ENCODE measurements around the gene SEPTIN5.
"Not testable (repeated sequence)": the region's sequence is repeated elsewhere in the genome, so short reads cannot be mapped to it uniquely, and the experiment has no call there.

The SEPTIN5 gene

DNA sequence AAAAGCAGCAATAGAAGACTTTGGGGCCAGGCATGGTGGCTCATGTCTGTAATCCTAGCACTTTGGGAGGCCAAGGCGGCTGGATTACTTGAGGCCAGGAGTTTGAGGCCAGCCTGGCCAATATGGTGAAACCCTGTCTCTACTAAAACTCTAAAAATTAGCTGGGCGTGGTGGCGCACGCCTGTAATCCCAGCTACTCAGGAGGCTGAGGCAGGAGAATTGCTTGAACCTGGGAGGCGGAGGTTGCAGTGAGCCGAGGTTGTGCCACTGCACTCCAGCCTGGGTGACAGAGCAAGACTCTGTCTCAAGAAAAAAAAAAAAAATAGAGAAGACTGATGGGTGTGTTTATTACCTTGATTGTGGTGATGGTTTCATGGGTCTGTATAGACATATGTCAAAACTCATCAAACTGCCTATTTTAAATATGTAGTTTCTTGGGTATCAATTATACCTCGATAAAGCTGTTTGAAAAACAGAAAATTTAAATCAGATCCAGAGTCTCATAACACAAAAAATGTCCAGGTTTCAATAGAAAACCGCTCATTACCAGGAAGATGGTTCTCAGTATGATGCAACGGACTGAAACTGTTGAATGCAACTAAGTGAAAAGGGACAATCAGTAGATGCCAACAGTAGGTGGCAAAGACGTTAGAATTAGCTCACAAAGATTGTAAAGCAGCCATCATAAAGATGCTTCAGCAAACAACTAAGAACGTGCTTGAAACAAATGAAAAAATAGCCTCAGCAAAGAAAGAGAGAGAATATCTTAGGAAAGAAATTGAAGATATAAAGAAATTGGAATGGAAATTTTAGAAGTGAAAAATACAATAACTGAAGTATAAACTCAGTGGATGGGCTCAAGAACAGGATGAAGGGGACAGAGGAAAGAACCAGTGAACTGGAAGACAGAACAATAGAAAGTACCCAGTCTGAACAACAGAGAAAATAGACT, 33.1 kb upstream of the SEPTIN5 start:
- DNase-seq, result no peak

DNA sequence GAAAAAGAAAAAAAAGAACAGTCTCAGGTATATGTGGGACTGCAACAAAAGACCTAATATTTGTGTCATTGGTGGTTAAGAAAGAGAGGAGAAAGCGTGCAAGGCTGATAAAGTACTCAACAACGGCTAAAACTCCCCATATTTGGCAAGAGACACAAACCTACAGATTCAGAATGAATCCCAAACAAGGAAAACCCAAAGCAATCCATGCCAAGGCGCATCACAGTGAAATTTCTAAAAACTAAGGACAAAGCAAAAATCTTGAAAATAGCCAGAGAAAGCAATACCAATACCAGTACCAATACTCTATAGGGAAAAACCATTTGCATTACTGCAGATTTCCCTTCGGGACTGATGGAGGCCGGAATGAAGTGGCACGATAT, 32.4 kb upstream of the SEPTIN5 start:
- DNase-seq, result no peak

DNA sequence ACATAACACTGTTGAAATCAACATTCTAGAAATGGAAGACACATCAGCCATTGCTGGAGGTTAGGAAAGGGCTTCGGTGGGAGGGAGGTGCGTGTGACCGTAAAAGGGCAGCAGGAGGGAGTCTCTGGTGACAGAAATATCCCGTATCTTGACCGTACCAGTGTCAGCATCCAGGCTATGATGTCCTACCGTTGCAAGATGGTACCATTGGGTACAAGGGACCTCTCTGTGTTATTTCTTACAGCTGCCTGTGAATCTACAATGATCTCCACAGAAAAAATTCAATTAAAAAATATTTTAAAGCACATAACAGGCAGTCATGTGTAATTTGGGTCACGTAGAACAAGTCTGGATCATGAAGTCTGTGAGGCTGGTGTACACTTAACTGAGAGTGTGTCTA, 27.4 kb upstream of the SEPTIN5 start:
- DNase-seq, result no peak

DNA sequence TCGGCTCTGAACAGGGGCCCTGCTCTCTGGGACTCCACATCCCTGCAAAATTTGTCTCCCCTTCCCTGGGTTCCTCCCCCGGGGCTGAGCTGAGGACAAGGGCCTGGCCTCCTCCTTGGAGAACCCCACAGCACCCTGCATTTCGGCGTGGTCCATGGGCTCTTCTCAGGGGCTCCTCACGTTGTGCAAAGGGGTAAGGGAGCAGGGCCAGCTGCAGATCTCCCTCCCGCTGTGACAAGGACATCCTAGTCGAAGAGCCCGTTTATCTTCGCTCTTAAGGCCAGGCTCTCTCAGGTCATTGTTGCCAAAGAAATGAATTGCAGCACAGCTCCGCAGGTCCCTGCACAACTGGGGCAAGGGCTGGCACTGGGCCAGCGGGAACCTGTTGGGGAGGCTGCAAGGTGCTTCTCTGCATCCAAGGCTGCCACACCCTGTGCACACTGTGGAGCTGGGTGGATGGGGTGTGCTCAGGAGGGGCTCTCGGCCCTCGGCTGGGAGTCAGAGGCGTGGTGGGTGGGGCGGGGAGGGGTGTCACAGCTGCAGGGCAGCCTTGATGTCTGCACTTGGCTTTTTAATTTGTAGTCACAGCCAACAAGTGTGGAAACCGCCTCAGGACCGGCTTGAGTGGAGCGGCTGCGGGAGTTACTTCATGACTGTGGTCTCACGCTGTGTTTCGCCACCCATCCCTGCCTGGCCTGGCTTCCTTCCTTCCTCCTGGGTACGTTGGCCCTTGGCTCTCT, 26.6 kb upstream of the SEPTIN5 start:
- no peak for DNase-seq

DNA sequence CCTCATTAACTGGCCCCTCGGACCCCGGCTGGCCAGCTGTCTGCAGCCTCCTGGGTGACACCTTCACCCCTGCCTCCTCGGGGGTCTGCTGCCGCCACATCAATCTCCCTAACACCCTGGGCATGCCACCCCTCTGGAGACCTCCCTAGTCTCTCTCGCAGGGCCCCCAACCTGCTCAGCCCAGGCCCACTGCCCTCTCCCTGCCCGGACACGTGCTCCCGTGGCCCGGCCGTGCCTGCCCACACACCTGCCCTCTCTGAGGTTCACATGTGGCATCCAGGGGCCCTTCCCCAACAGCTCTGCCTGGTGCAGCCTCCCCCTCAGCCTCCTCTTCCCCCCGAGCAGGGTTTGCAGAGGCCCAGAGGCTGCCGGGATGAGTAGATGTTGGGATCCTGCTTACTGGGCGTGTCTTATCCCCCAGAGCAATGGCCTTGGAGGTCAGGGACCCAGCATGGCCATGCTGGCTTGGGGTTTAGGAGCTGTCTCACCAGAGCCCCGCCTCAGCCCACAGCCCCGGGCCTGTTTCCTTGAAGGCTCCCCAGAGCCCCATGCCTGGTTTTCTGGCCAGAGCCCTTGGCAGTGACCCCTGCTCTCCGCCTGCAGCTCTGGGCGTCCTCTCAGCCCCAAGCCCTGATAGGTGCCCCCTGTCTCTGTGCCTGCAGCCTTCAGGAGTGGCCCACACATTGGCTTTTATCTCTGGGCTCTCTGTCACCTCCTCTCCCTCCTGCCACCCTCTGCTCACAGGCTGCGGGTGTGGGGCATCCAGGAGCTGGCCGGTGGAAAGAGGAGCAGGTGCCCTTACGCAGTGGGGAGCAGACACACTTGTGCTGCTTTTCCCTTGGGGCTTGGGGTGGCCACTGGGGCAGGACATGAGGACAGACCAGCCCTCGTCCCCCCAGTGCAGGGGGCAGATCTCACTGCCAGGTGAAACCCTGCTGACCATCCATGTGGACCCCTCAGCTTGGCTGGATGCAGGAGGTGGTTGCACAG, 25.7 kb upstream of the SEPTIN5 start:
- DNase-seq, result no peak

DNA sequence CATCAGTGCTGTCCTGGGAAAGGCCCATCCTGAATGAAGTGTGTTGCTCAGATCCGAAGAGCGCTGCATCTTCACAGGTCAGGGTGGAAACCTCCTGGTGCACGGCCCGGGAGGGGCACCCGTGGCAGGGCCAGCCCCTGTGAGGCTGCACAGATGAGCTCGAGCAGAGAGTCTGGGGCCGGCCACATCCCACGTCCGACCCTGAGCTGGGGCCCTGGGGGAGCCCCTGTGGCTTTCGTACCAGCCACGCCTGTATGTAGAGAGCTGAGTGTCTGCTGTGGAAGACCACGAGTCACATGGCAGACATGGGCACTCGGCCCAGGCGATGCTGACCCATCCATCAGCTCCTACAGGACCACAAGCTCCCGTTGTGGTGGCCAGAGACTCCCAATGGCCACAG, 24.9 kb upstream of the SEPTIN5 start:
- no peak for DNase-seq

DNA sequence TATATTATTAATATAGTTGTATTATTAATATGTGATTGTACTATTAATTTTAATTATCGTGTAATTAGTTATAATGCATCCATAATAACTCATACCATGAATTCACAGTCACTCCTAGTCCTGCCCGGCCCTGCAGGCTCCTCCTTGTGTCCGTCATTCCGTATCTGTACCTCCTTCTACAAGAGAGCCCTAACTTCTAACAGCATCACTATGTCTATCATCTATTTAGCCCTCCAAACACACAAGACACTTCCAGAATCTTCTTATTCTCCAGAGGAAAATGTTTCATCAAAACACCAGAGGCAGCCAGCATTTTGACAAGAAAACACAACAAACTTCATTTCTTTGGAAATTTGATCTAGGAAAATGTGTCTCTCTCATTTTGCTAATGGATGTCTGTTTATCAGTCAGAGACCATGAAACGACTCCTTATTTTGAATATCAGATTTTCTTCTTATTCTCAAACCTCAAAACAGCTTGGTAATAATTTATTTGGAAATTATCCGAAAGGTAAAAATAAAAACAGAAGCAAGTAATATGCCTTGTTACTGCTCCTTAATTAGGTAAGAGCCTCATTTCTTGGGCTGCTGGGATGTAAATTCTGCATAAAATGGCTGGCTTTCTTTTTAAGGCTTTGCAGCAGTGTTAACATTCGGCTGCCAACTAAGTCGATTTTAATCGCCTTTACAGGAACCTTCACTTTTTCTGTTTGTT, 23.1 kb upstream of the SEPTIN5 start:
- DNase-seq, result no peak

DNA sequence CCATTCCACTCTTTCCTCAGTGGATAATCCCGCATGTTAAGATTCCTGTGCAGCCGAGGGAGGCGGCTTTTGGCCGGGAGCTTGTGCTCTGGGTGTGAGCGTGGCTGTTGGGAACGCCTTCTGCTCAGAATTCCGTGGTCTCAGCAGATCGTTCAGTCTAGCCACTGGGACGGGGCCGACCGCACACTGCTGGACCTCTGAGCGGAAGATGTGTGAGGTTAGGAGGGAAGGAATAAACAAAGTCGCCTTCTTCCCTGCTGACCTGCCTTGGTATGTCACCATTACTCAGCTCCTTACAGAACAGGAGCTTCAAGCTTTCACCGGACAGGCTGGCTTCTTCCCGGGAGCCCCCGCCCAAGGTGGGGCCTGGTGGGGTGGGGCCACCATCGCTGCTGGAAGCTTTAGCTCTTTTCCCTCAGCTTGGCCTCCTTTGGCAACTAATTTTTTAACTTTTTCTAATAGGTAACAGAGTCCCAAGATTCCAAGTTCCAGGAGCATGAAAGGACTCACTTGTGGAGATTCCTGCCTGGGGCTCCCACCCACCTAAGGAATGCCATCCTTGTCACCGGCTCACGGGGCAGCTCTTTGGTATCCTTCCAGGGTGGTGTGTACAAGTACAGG, 22.5 kb upstream of the SEPTIN5 start:
- no peak for DNase-seq

DNA sequence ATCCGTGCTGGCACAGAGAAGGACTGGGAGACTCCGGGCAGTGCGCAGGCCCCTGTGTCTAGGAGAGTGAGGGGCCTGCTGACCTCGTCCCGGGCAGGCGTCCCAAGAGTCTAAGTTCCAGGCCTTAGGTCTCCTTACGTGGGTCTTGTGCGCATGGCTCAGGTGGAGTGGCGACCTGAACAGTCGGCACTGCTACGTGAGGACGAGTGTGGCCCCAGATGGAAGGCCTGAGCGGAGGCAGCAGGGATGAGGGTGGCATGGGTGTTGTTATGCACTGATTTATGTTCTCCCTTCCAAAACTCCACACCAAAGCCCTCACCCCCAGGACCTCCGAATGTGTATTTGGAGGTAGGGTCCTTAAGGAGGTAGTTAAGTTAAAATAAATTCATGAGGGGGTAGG, 20.7 kb upstream of the SEPTIN5 start:
- DNase-seq, result no peak

DNA sequence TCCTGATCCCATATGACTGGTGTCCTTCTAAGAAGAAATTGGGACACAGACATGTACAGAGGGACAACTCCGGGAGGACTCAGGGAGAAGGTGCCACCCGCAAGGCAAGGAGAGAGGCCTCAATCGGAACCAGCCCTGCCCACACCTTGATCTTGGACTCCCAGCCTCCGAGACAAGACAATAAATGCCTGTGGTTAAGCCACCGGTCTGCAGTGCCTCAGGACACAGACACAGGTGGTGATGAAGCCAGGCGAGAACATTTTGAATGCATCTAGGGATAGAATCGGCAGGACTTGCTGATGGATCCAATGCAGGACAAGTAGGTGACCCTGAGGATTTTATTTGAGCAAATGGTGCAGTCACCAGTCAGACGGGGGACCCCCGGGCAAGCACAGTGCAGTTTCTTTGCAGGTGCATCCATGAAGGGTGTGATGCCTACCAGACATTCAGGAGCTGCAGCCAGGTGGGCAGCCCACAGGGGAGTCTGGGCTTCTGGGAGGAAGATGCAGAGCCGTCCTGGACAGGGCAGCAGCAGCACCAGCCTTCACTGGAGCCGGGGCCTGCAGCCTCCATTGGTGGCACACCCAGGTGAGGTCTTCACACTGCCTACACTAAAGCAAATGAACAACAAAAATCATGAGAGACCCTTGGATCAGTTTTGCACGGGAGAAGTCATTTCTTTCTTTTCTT, 20.2 kb upstream of the SEPTIN5 start:
- no peak for DNase-seq

DNA sequence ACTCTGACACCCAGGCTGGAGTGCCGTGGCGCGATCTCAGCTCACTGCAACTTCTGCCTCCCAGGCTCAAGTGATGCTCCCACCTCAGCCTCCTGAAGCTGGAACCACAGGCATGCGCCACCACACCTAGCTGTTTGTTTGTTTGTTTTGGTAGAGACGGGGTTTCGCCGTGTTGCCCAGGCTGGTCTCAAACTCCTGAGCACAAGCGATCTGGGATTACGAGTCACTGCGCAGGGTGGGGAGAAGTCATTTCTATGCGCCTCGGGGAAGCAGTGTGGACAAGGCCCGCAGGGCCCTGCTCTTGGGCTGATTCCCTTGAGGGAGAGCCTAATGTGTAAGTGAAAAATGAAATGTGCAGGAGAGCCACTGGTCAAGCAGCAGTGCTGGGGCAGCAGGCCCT, 19.6 kb upstream of the SEPTIN5 start:
- DNase-seq, result no peak

DNA sequence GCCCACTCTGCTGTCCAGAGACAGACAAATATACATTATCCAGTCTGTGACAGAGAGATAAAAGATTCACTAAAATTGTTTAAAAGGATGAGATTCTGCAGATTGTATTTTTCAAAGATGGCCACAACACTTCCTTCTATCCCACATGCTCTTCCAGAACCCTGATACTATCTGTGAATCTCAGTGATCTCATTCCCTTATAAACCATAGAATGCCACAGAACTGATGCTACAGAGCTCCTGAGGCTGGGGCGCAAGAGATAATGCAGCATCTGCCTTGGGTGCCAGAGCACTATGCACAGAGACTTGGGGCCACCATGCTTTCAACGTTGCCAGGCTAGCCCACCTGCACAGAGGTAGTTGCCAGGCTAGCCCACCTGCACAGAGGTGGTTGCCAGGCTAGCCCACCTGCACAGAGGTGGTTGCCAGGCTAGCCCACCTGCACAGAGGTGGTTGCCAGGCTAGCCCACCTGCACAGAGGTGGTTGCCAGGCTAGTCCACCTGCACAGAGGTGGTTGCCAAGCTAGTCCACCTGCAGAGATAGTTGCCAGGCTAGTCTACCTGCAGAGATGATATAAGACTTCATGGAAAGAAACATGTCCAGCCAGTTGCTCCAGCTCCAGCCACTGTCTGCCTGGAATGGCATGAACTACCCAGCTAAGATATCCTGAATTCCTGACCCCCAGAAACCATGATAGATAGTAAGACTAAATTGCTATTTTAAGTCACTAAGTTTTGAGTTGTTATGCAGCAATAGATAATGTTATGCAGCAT, 17.6 kb upstream of the SEPTIN5 start:
- no peak for DNase-seq

DNA sequence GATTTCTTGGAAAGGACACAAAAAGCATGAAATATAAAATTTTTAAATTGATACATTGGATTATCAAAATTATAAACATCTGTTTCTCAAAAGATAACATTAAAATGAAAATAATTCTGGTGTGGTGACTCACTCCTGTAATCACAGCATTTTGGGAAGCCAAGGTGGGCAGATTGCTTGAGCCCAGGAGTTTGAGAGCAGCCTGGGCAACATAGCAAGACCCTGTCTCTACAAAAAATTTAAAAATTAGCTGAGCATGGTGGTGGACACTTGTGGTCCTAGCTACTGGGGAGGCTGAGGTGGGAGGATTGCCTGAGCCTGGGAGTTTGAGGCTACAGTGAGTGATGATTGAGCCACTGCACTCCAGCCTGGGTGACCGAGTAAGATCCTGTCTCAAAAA, 16.4 kb upstream of the SEPTIN5 start:
- DNase-seq, result not testable (repeated sequence)

DNA sequence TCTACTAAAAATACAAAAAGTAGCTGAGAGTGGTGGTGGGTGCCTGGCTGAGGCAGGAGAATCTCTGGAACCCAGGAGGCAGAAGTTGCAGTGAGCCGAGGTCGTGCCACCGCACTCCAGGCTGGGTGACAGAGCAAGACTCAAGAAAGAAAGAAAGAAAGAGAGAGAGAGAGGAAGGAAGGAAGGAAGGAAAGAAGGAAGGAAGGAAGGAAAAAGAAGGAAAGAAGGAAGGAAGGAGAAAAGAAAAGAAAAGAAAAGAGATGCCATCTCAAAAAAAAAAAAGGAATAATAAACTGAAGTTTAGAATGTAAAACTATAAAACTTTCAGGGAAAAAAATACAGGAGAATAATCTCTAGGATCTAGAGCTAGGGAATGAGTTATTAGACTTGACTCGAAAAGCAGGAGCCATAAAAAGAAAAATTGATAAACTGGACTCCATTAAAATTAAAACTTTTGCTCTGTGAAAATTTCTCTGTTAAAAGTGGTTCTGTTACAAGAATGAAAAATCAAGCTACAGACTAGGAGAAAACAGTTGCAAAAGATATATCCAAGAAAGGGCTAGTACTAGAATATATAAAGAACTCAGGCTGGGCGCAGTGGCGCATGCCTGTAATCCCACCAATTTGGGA, 13.4 kb upstream of the SEPTIN5 start:
- DNase-seq, result no peak

DNA sequence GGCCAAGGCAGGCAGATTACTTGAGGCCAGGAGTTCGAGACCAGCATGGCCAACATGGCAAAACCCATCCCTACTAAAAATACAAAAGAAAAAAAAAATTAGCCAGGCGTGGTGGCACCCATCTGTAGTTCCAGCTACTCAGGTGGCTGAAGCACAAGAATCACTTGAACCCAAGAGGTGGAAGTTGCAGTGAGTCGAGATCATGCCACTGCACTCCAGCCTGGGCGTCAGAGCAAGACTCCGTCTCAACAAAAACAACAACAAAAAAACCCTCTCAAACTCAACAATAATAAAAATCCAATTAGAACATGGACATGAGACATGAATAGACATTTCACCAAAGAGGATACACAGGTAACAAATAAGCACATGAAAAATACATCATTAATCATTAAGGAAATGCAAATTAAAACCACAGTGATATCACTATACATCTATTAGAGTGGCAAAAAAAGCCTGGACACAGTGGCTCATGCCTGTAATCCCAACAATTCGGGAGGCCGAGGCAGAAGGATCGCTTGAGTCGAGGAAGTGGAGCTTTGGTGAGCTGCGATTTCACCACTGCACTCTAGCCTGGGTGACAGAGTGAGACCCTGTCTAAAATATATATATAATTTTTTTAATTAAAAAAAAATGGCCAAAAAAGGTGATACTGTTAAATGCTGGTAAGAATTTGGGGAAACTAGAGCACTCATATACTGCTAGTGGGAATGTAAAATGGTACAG, 12.7 kb upstream of the SEPTIN5 start:
- no peak for DNase-seq

DNA sequence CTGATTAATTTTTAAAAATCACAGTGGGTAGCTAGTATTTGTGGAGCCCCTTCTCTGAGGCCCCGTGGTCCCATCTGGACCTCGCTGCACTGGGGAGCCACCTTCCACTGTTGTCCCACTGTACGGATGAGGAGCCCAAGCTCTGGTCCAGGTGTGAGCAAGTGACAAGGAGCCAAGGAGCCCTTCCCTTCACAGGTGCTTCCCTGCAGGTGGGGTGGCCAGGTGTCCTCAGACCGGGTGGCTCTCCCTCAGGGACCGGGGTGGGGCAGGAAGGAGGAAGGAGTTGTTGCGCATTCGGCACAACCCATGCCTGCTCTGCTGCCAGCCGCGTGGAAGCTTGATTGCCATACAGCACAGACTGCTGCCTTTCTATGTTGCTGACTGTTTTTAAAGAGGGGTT, 10.4 kb upstream of the SEPTIN5 start:
- DNase-seq, result no peak

DNA sequence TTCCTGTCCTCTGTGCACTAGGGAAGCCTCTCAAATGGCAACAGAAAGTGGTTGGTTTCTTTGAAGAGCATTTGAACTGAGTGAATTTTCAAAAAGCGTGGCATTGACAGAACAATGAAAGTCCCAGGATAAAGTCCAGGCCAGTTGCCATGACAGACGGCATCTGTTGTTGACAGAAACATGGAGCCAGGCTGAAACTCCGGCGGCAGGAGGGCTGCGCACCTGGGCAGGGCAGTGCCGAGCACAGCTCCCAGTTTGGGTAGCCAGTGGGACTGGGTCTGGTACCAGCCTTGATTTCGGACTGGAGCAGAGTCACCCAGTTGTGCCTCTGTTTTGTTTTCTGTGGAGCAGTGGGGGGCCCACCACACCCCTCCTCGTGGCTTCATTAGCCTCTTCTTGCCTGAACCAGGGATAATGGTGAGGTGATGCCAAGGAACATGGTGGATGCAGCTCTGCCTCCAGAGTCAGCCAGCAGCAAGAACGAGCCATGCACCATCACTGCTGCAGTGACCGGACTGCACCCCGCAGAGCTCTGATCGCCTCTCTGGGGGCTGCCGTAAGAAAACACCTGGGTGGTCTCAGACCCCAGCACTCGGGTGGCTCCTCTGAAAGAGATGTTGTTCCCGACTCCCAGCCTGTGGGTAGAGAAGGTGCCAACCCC, 9.8 kb upstream of the SEPTIN5 start:
- no peak for DNase-seq

DNA sequence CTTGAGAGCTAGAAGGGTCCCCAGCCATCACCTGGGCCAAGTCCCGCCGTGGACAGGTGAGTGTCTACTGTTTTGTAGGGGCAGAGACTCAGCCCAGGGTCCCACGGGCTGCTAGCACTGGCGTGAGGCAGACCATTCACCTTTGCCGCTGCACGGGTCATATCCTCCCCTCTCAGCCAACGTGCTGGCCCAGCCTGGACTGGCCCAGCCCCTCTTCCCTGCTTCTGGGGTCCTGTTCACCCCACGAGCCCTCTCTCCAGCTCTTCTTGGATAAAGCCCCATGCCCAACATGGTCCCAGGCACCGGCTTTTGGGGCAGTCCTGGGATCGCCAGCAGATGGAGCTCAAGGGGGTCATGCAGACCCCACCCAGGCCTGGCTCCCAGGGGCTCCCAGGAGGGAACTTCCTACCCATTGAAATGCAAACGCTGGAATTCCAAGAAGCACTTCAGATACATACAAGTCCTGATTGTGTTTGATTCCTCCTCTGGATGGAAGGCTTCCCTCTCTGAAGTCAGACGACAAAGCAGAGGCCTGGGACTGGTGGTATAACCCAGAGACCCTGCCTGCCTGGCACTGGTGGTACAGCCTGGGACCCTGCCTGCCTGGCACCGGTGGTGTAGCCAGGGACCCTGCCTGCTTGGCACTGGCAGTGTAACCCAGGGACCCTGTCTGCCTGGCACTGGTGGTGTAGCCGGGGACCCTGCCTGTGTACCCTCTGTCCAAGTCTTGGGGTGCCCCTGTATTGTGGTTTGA, 8.9 kb upstream of the SEPTIN5 start:
- no peak for DNase-seq

Data from stimulated activated CD4-positive, alpha-beta T cell treated with anti-CD3 and anti-CD28 coated beads, Interleukin-15, amount 100 ng/mL, for 24 hours (primary cell).